GM12864 (cell line): ENCODE data around the gene RPL18.
A peak's percentile ranks its signal among the peaks of the same experiment; 100 is the strongest.
"Not testable (repeated sequence)": the region's sequence is repeated elsewhere in the genome, so short reads cannot be mapped to it uniquely, and the experiment has no call there.

Experiments
- DNase-seq: peaks from one replicate; pipeline ENCODE4 v3.0.0-alpha.2; 2011; ENCODE audit warnings: low read depth
- H3K4me3 ChIP-seq: 2 replicates; pipeline ENCODE4 v1.5.1; 2011; ENCODE audit warnings: mild to moderate bottlenecking, low read depth, low read length, control low read depth
- TF ChIP-seq, protein P1 (sequence below): IDR thresholded peaks from 2 replicates; pipeline ENCODE4 v1.5.1; 2011; ENCODE audit warnings: low read depth, mild to moderate bottlenecking, moderate library complexity, low read length, control low read depth, inconsistent platforms; ENCODE audit errors: missing control alignments

The RPL18 gene

DNA sequence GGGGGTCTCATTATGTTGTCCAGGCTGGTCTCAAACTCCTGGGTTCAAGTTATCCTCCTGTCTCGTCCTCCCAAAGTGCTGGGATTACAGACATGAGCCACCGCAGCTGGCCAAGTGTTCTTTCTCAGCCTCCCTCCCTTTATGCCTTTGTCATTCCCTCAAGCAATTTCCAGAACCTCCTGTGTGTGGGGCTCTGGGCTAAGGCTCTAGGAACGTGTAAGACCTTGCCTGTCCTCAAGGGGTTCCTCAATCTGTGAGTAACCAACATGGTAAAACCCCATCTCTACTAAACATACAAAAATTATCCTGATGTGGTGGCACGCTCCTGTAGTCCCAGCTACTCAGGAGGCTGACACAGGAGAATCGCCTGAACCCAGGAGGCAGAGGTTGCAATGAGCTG lies 28.0 kb downstream of the RPL18 start:
- H3K4me3 ChIP-seq: no peak overlapping the region
- TF ChIP-seq, protein P1, sequence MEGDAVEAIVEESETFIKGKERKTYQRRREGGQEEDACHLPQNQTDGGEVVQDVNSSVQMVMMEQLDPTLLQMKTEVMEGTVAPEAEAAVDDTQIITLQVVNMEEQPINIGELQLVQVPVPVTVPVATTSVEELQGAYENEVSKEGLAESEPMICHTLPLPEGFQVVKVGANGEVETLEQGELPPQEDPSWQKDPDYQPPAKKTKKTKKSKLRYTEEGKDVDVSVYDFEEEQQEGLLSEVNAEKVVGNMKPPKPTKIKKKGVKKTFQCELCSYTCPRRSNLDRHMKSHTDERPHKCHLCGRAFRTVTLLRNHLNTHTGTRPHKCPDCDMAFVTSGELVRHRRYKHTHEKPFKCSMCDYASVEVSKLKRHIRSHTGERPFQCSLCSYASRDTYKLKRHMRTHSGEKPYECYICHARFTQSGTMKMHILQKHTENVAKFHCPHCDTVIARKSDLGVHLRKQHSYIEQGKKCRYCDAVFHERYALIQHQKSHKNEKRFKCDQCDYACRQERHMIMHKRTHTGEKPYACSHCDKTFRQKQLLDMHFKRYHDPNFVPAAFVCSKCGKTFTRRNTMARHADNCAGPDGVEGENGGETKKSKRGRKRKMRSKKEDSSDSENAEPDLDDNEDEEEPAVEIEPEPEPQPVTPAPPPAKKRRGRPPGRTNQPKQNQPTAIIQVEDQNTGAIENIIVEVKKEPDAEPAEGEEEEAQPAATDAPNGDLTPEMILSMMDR: no peak
- no peak for DNase-seq

DNA sequence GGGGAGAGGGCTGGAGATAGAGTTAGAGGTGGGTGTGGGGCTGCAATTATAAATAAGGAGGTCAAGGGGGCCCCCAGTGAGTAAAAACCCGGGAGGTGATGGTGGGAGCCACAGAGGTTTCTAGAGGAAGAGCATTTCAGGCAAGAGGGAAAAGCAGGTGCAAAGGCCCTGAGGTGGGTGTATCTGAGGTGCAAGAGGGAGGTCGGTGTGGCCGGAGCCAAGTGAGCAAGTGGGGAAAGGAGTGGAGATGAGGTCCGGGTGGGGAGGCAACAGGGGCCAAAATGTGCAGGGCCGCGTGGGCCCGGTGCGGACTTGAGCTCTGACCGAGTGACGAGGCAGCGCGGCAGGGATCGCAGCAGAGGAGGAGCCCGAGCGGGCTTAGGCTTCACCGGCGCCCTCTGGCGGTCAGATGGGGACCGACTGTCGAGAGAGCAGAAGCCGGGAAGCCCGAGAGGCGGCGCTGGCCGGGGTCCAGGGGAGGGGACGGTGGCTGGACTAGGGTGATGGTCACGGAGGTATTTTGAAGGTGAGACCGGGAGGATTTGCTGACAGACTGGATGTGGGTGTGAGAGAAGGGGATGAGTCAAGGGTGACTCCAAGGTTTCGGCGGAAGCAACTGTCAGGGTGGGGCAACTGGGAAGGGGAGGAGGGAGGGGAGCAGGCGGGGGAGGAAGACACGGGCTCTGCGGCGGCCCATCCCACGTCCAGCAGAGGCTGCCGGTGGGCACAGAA lies 30.1 kb downstream of the RPL18 start:
- H3K4me3 ChIP-seq: peak overlapping the region; percentile 25; the same call in 1 of the 2 replicates
- peak; percentile 35 for DNase-seq
- TF ChIP-seq, protein P1: peak; percentile 95

DNA sequence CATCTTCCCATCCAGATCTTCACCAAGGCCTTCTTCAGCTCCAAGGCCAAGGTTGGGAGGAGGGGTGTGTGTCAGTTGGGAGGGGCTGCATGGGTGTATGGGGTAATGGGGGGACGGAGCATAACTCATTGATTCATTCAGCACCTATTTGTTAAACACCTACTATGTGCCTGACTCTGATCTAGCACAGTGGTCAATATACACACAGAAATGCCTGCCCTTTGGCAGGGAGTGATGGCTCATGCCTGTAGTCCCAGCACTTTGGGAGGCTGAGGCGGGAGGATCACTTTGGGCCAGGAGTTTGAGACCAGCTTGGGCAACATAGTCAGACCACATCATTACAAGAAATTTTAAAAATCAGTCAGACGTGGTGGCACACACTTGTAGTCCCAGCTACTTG lies 31.6 kb downstream of the RPL18 start:
- H3K4me3 ChIP-seq: no peak overlapping the region
- DNase-seq: no peak
- TF ChIP-seq, protein P1: no peak

DNA sequence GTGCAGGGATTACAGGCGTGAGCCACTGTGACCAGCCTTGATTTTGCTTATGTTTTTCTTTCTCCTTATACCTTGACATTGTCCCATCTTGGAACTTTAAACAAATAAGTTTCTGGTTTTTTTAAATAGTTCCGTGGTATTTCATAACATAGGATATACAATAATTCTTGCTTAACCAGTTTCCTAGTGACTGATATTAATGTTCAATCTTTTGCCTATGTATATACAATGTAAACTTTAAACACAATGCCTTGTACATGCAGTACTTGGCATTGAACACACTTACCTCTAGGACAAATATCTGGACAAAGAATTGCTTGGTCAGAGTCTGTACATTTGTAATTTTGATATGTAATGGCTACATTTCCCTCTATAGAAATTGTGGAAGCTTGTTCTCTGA lies 36.8 kb downstream of the RPL18 start:
- DNase-seq: no peak
- no peak overlapping the region for H3K4me3 ChIP-seq
- TF ChIP-seq, protein P1: no peak

DNA sequence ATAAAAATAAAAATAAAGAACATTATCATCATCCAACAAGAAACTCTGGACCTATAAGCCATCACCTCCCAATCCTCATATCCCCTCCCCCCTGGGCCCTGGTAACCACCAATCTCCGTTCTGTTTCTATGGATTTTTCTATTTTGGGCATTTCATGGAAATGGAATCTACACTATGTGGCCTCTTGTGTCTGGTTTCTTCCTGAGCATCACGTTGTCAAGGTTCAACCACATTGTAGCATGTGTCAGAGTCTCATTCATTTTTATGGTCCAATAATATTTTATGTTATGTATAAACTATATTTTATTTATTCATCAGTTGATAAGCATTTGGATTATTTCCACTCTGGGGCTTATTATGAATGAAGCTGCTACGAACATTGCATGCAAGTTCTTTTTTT lies 40.1 kb downstream of the RPL18 start:
- H3K4me3 ChIP-seq: no peak overlapping the region
- TF ChIP-seq, protein P1: no peak
- no peak for DNase-seq

DNA sequence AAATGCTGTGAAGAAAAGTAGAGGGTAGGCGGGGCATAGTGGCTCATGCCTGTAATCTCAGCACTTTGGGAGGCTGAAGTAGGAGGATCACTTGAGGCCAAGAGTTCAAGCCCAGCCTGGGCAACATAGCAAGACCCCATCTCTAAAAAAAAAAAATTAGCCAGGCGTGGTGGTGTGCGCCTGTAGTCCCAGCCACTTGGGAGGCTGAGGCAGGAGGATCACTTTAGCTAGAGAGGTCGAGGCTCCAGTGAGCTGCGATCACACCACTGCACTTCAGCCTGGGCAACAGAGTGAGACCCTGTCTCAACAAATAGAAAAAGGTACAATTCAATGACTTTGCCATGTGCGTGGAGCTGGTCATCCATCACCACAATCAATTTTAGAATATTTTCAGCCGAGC lies 41.1 kb downstream of the RPL18 start:
- H3K4me3 ChIP-seq, DNase-seq: not testable (repeated sequence)

DNA sequence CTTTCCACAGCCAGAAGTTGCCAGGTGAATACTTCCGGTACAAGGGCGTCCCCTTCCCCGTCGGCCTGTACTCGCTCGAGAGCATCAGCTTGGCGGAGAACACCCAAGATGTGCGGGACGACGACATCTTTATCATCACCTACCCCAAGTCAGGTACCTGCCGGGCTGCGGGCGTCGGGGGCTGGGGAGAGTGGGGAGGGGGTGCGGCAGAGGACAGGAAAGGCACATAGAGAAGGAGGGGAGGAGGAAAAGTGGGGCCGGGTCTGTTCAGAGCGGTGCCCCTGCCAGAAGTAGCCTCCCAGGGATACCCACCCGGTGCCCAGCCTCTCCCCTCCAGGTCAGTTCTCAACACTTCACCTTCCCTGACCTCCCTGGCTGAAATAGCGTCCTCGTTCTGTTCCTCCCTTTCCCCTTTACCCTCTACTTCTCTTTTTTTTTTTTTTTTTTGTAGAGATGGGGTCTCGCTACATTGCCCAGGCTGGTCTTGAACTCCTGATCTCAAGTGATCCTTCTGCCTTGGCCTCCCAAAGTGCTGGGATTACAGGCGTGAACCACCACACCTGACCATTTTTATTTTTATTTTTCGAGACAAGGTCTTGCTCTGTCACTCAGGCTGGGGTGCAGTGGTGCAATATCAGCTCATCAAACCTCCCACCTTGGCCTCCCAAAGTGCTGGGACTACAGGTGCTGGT lies 42.9 kb downstream of the RPL18 start:
- TF ChIP-seq, protein P1: no peak
- no peak overlapping the region for H3K4me3 ChIP-seq
- DNase-seq: no peak
